Neural cell (in vitro differentiated cells): ENCODE results near the gene CTCF. TPM values are rescaled to one million over a fixed set of nuclear protein-coding genes. Genes with fewer than 3 reads are reported as not detected.

Experiments used
- H2AFZ ChIP-seq: fragments of 200-600, 300-800 bp; sonication (generic), shearing (Covaris generic); 2 replicates; pipeline ENCODE4 v1.6.0; 2014; ENCODE audit warnings: low read depth, mild to moderate bottlenecking, antibody characterized with exemption, low read length, moderate library complexity
- H3F3A ChIP-seq: fragments of 200-600 bp; shearing (Covaris generic); 2 replicates; pipeline ENCODE4 v1.6.1; 2016; ENCODE audit warnings: mild to moderate bottlenecking, moderate library complexity, mixed read lengths, antibody characterized with exemption, low read length; ENCODE audit not compliant: insufficient read depth, poor library complexity, severe bottlenecking
- H3K27ac ChIP-seq: fragments of 200-600, 300-800 bp; sonication (generic), shearing (Covaris generic); 2 replicates; pipeline ENCODE4 v1.5.1; 2014; ENCODE audit warnings: mild to moderate bottlenecking, low read length, moderate library complexity
- H3K27me3 ChIP-seq: fragments of 300-800, 200-600 bp; sonication (generic), shearing (Covaris generic); 2 replicates; pipeline ENCODE4 v1.6.0; 2014; ENCODE audit warnings: mild to moderate bottlenecking, low read depth, low read length, moderate library complexity; ENCODE audit not compliant: insufficient read depth
- H3K36me3 ChIP-seq: fragments of 300-800, 200-600 bp; sonication (generic), shearing (Covaris generic); 2 replicates; pipeline ENCODE4 v1.5.1; 2014; ENCODE audit warnings: mild to moderate bottlenecking, antibody characterized with exemption, low read length, moderate library complexity; ENCODE audit not compliant: insufficient read depth
- H3K4me2 ChIP-seq: fragments of 300-800, 200-600 bp; sonication (generic), shearing (Covaris generic); 2 replicates; pipeline ENCODE4 v1.6.0; 2014; ENCODE audit warnings: mild to moderate bottlenecking, low read length
- H3K4me3 ChIP-seq: fragments of 300-800, 200-600 bp; sonication (generic), shearing (Covaris generic); 2 replicates; pipeline ENCODE4 v1.5.1; 2014; ENCODE audit warnings: mild to moderate bottlenecking, low read length, moderate library complexity
- H3K79me2 ChIP-seq: fragments of 200-600 bp; shearing (Covaris generic); replicated peaks from 2 replicates; pipeline ENCODE4 v1.6.0; 2014; ENCODE audit warnings: mild to moderate bottlenecking, low read length, moderate library complexity; ENCODE audit not compliant: insufficient read depth
- H3K9ac ChIP-seq: fragments of 300-800, 200-600 bp; sonication (generic), shearing (Covaris generic); 2 replicates; pipeline ENCODE4 v1.6.1; 2016; ENCODE audit warnings: mild to moderate bottlenecking, low read length, mixed read lengths
- H3K9me2 ChIP-seq: fragments of 200-600 bp; shearing (Covaris generic); 2 replicates; pipeline ENCODE4 v1.6.1; 2016; ENCODE audit warnings: mild to moderate bottlenecking, low read length, mixed read lengths; ENCODE audit not compliant: insufficient read depth
- H3K9me3 ChIP-seq: fragments of 200-600, 300-800 bp; sonication (generic), shearing (Covaris generic); 2 replicates; pipeline ENCODE4 v1.6.1; 2016; ENCODE audit warnings: mild to moderate bottlenecking, mixed run types, low read length, moderate library complexity, mixed read lengths
- H4K20me1 ChIP-seq: fragments of 200-600 bp; shearing (Covaris generic); 2 replicates; pipeline ENCODE4 v1.6.1; 2016; ENCODE audit warnings: mild to moderate bottlenecking, mixed run types; ENCODE audit not compliant: insufficient read depth
- CTCF ChIP-seq: fragments of 450-650 bp; IDR thresholded peaks from 2 replicates; pipeline ENCODE4 v1.5.1; 2014; ENCODE audit warnings: antibody characterized with exemption, mild to moderate bottlenecking, moderate library complexity; ENCODE audit not compliant: poor library complexity, severe bottlenecking
- EP300 ChIP-seq: fragments of 450-650 bp; conservative IDR thresholded peaks from 2 replicates; pipeline ENCODE4 v1.6.1; 2014; ENCODE audit warnings: antibody characterized with exemption, mild to moderate bottlenecking, moderate library complexity; ENCODE audit not compliant: poor library complexity, severe bottlenecking
- EZH2 ChIP-seq: fragments of 200-600, 300-800 bp; shearing (Covaris generic), sonication (generic); IDR thresholded peaks from 2 replicates; pipeline ENCODE4 v1.6.1; 2014; ENCODE audit warnings: antibody characterized with exemption, low read length, borderline replicate concordance, mild to moderate bottlenecking; ENCODE audit not compliant: insufficient read depth, poor library complexity, severe bottlenecking
- MXI1 ChIP-seq: fragments of 450-650 bp; conservative IDR thresholded peaks from 2 replicates; pipeline ENCODE4 v1.6.1; 2014; ENCODE audit warnings: antibody characterized with exemption, mild to moderate bottlenecking; ENCODE audit not compliant: poor library complexity, severe bottlenecking
- POLR2AphosphoS5 ChIP-seq: IDR thresholded peaks from 2 replicates; pipeline ENCODE4 v1.6.1; 2012
- RAD21 ChIP-seq: fragments of 450-650 bp; conservative IDR thresholded peaks from 2 replicates; pipeline ENCODE4 v1.6.1; 2014; ENCODE audit warnings: antibody characterized with exemption, mild to moderate bottlenecking, moderate library complexity
- REST ChIP-seq: IDR thresholded peaks from 2 replicates; pipeline ENCODE4 v1.6.1; 2012; ENCODE audit warnings: borderline replicate concordance
- SMC3 ChIP-seq: fragments of 450-650 bp; conservative IDR thresholded peaks from 2 replicates; pipeline ENCODE4 v1.6.1; 2014; ENCODE audit warnings: antibody characterized with exemption, mild to moderate bottlenecking, moderate library complexity; ENCODE audit not compliant: poor library complexity
- TAF1 ChIP-seq: IDR thresholded peaks from 2 replicates; pipeline ENCODE4 v1.6.1; 2012; ENCODE audit warnings: low read depth
- polyA plus RNA-seq: library from polyadenylated mRNA; depleted of rRNA; stranded (reverse); fragments of >200 nt; gene quantifications from 2 replicates; pipeline ENCODE4 v1.2.3, GENCODE V29; 2014

The CTCF gene
- polyA plus RNA-seq, 1 donor from 2014 or later: 42.8 TPM

GRCh38 chr16:67655363-67655762 is 93.0 kb downstream of the CTCF start:
- no peak overlapping the region for H2AFZ ChIP-seq
- H3K9me2 ChIP-seq: no peaks in the 10 kb centered on the region
- no peak overlapping the region for H3K4me3 ChIP-seq
- H3K36me3 ChIP-seq: no peaks in the 10 kb centered on the region
- no peak overlapping the region for H3K4me2 ChIP-seq
- no peaks in the 10 kb centered on the region for H3F3A ChIP-seq
- TF ChIP-seq POLR2AphosphoS5: no peak
- no peak for TF ChIP-seq SMC3
- TF ChIP-seq MXI1: no peak
- no peak for TF ChIP-seq RAD21
- TF ChIP-seq EP300: no peak
- no peak for TF ChIP-seq EZH2
- TF ChIP-seq CTCF: no peak
- TF ChIP-seq TAF1: no peak
- TF ChIP-seq REST: no peak
- H3K9me3 ChIP-seq: no peaks in the 10 kb centered on the region
- H3K27me3 ChIP-seq: peaks cover 23% of the 10 kb centered on the region
- H4K20me1 ChIP-seq: no peaks in the 10 kb centered on the region
- peaks cover 12% of the 10 kb centered on the region for H3K79me2 ChIP-seq
- H3K9ac ChIP-seq: no peak overlapping the region
- no peak overlapping the region for H3K27ac ChIP-seq

GRCh38 chr16:67656344-67657016 is 94.2 kb downstream of the CTCF start:
- Histone ChIP-seq H3K9ac (no peak overlapping the region), H4K20me1 (no peaks in the 10 kb centered on the region), H3K27me3 (peaks cover 15% of the 10 kb centered on the region), H3F3A (no peaks in the 10 kb centered on the region), H3K4me2 (no peak overlapping the region), H2AFZ (no peak overlapping the region), H3K4me3 (no peak overlapping the region), H3K9me3 (no peaks in the 10 kb centered on the region), H3K9me2 (no peaks in the 10 kb centered on the region), H3K27ac (no peak overlapping the region), H3K36me3 (no peaks in the 10 kb centered on the region), H3K79me2 (peaks cover 12% of the 10 kb centered on the region)
- TF ChIP-seq MXI1: no peak
- no peak for TF ChIP-seq CTCF
- no peak for TF ChIP-seq SMC3
- no peak for TF ChIP-seq EP300
- TF ChIP-seq TAF1: no peak
- TF ChIP-seq REST: no peak
- TF ChIP-seq POLR2AphosphoS5: no peak
- no peak for TF ChIP-seq RAD21
- TF ChIP-seq EZH2: no peak
